ENCODE data around the gene ZEB1.

ZEB1 gene

DNA sequence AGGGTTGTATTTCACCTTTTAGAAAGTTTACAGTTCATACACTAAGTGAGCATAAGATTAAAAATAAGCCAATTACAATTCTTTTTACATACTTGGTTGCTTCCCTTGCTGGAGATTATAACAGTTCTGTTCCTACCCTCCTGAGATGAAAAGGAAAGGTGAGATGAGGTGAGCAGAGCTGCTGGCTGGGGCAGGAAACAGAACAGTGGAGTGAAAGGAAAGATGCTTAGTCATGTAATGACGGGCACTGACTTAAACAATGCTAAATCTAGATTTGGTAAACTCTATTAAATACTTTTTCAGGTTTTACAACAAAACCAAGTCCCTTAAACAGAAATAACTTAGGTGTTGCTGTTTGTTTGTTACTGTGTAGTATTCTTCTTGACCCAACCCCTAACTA, 19.9 kb upstream of the ZEB1 start:
- no peak overlapping the region for H3K27ac ChIP-seq (ENCODE audit: low read depth, low read length)
- H3K36me3 ChIP-seq (ENCODE audit: control insufficient read depth, insufficient read depth, low read length): no peaks in the 10 kb centered on the region
- H3K4me3 ChIP-seq (ENCODE audit: low read length): no peak overlapping the region
- no peaks in the 10 kb centered on the region for H3K4me1 ChIP-seq (ENCODE audit: control insufficient read depth, insufficient read depth, low read length)
- no peaks in the 10 kb centered on the region for H3K27me3 ChIP-seq (ENCODE audit: control insufficient read depth, insufficient read depth, low read length)
- no peak overlapping the region for H3K9ac ChIP-seq (ENCODE audit: low read length)

DNA sequence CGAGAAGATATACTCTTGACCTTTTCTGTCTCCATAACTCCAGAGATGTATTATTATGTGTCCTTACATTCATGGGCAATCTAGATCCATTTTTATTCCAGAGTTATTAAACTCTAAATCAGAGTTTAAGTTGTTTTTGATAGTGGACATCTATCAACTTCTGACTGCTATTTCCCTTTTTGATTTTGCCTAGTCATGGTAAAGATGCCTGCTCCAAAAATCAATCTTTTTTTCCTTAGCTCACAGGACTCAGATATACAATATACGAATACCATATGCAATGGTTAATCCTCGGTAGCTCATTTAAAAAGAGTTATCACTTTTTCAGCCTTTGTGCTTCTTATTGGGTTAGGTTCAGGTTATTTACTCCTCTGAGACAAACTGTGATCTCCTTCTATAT, 15.8 kb upstream of the ZEB1 start:
- Histone ChIP-seq H3K4me3 (ENCODE audit: low read length) (no peak overlapping the region), H3K9ac (ENCODE audit: low read length) (no peak overlapping the region), H3K27ac (ENCODE audit: low read depth, low read length) (no peak overlapping the region), H3K4me1 (ENCODE audit: control insufficient read depth, insufficient read depth, low read length) (no peaks in the 10 kb centered on the region), H3K27me3 (ENCODE audit: control insufficient read depth, insufficient read depth, low read length) (no peaks in the 10 kb centered on the region), H3K36me3 (ENCODE audit: control insufficient read depth, insufficient read depth, low read length) (no peaks in the 10 kb centered on the region)

DNA sequence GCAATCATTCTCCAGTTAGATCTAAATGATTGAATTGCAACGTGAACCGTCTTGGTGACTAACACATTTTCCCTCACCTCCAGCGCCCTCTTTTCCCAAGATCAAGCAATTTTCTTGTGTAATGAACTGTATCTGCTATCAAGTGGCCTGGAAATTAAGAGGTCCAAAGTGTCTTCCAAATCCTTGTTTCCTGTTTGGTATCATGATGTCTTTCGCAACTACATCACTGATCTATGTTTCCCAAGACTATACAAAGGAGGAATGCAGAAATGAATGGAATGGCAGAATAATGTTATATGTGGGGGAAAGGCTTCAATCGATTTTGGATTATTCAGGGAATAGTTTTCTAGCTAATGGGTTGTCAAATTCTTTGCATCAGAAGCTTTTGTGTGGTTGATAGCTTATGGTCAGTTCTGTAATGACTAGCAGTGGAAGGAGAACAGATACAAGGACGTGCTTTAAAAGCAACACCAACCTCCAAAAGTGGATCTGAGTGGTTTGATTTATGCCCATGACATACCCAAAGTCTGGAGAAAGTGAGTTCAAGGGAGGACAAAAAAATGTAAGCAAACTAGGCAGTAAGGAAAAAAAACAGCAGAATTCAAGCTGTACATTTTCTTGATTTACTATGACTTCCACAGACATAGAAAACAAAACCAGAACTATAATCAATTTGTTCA, 14.6 kb upstream of the ZEB1 start:
- Histone ChIP-seq H3K4me3 (ENCODE audit: low read length) (no peak overlapping the region), H3K4me1 (ENCODE audit: control insufficient read depth, insufficient read depth, low read length) (no peaks in the 10 kb centered on the region), H3K9ac (ENCODE audit: low read length) (no peak overlapping the region), H3K27ac (ENCODE audit: low read depth, low read length) (no peak overlapping the region), H3K27me3 (ENCODE audit: control insufficient read depth, insufficient read depth, low read length) (no peaks in the 10 kb centered on the region), H3K36me3 (ENCODE audit: control insufficient read depth, insufficient read depth, low read length) (no peaks in the 10 kb centered on the region)

DNA sequence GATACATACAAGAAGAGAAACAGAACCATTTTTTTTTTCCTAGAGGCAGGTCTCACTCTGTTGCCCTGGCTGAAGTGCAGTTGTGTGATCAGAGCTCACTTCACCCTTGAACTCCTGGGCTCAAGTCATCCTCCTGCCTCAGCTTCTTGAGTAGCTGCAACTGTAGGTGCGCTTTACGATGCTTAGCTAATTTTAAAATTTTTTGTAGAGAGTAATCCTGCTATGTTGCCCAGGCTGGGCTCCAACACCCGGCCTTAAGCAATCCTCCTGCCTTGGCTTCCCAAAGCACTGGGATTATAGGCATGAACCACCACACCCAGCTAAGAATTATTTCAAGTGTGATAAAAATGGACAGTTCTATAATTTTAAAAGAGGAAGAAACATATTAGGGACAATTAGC, 5.6 kb upstream of the ZEB1 start:
- Histone ChIP-seq H3K27me3 (ENCODE audit: control insufficient read depth, insufficient read depth, low read length) (no peaks in the 10 kb centered on the region), H3K4me3 (ENCODE audit: low read length) (no peak overlapping the region), H3K4me1 (ENCODE audit: control insufficient read depth, insufficient read depth, low read length) (no peaks in the 10 kb centered on the region), H3K27ac (ENCODE audit: low read depth, low read length) (no peak overlapping the region), H3K9ac (ENCODE audit: low read length) (no peak overlapping the region), H3K36me3 (ENCODE audit: control insufficient read depth, insufficient read depth, low read length) (no peaks in the 10 kb centered on the region)

DNA sequence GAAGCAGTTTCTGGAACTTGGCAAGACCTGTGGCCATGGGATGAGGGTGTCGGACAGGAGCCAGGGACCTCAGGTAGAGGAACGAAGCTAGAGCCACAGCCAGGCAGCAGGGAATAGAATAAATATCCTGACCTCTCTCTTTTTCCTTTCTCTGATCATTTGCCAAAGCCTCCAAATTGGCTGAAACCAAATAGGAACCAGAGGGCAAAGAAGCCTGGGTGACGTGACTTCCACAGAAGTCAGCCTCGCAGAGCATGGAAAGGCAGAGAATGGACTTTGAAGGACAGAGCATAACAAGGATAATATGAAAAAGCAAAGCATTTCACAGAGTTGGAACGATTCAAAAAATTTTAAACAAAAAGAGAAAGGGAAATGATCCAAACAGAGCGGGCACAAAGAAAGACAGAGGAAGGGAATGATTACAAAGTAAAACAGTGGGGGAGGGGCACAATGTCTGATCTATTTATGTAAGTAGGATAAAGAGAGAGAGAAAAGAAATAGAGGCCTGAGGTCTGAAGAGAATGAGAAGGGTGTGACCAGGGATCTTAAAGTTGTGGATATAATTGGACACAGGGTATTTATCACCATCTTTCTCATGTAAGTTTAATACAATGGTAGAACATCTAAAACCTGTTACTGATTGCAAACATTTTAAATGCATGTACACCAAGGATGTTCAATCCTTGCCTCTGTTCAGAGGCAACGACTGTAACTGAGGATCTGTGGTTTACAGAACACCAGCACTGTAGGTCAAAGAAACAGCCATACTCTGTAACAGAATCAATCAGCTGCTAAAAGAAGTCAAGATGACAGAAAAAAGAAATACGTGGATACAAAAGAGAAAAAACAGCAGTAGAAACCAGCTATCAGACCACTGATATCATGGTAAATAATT, 4.5 kb upstream of the ZEB1 start:
- Histone ChIP-seq H3K9ac (ENCODE audit: low read length) (no peak overlapping the region), H3K36me3 (ENCODE audit: control insufficient read depth, insufficient read depth, low read length) (no peaks in the 10 kb centered on the region), H3K27ac (ENCODE audit: low read depth, low read length) (no peak overlapping the region), H3K4me1 (ENCODE audit: control insufficient read depth, insufficient read depth, low read length) (no peaks in the 10 kb centered on the region), H3K27me3 (ENCODE audit: control insufficient read depth, insufficient read depth, low read length) (no peaks in the 10 kb centered on the region), H3K4me3 (ENCODE audit: low read length) (no peak overlapping the region)

DNA sequence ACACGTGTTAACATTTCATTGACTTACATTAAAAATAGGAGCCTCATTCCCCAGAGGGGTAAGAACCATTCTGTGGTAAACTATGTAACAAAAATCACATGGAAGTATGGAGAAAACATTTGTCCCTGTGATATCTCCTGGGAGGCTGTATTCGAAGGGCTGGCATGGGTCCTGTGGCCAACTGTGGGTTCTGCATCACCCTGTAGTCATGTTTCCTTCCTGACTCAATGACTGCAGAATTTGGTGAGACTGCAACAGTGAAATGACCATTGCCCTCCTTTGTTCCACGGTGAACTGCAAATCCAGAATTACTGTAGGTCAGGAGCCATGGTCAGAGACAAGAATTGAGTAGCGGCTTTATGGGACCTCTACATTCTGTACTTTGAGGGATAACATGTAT, 3.6 kb upstream of the ZEB1 start:
- Histone ChIP-seq H3K9ac (ENCODE audit: low read length) (no peak overlapping the region), H3K27ac (ENCODE audit: low read depth, low read length) (no peak overlapping the region), H3K36me3 (ENCODE audit: control insufficient read depth, insufficient read depth, low read length) (no peaks in the 10 kb centered on the region), H3K4me3 (ENCODE audit: low read length) (no peak overlapping the region), H3K4me1 (ENCODE audit: control insufficient read depth, insufficient read depth, low read length) (no peaks in the 10 kb centered on the region), H3K27me3 (ENCODE audit: control insufficient read depth, insufficient read depth, low read length) (no peaks in the 10 kb centered on the region)

DNA sequence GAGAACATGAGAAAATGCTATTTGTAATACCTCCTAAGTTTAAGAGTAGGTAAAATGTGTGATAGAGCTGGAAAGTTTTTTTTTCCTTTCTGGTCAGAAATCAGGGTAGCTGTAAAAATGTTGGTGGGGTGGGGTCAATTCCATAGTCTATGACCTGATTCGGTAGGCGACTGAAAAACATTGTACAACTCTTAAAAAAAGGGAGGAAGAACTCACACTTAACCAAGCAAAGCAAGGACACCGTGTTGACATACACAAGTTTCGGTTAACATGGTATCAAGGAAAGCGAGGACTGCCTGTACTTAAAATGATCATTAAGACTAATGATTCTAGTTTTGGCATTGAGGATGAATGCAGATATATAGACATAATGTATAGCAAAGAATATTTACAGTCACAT, 1.8 kb upstream of the ZEB1 start:
- Histone ChIP-seq H3K4me3 (ENCODE audit: low read length) (no peak overlapping the region), H3K27ac (ENCODE audit: low read depth, low read length) (no peak overlapping the region), H3K36me3 (ENCODE audit: control insufficient read depth, insufficient read depth, low read length) (no peaks in the 10 kb centered on the region), H3K4me1 (ENCODE audit: control insufficient read depth, insufficient read depth, low read length) (peaks cover 4% of the 10 kb centered on the region), H3K27me3 (ENCODE audit: control insufficient read depth, insufficient read depth, low read length) (no peaks in the 10 kb centered on the region), H3K9ac (ENCODE audit: low read length) (no peak overlapping the region)

DNA sequence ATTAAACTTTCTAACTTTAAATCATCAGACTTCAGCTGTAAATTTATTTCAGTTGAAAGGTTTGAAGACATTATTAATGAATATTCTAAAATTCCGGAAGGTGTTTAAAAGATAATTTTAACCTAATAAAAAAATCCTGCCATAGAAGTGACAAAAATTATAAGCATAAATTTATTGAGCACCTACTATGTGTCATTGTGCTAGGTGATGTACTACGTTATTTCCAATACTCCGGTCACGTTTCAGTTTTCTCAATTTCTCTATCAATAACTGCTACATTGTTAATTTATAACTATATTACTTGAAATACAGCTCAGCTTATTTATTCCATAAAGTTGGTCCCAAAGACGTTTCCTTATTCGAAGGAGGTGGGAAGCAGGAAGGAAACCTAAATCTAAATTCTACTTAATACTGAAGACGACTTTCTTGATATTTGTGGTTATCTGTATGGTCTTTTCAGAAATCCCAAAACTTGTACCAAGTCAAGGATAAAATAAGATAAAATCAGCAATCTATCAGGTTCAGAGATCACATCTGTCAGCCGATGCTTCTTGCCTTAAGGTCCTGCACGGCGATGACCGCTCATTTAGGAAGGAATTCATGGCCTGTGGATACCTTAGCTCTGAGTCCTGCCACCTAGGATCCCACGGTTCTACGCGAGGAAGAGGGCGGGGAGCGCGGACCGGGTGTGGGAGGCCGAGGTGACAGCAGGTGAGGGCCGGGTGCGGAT, 1.2 kb upstream of the ZEB1 start:
- Histone ChIP-seq H3K4me3 (ENCODE audit: low read length) (peak overlapping the region; percentile 88), H3K9ac (ENCODE audit: low read length) (no peak overlapping the region), H3K4me1 (ENCODE audit: control insufficient read depth, insufficient read depth, low read length) (peaks cover 9% of the 10 kb centered on the region), H3K27ac (ENCODE audit: low read depth, low read length) (peak overlapping the region; percentile 96), H3K27me3 (ENCODE audit: control insufficient read depth, insufficient read depth, low read length) (no peaks in the 10 kb centered on the region), H3K36me3 (ENCODE audit: control insufficient read depth, insufficient read depth, low read length) (no peaks in the 10 kb centered on the region)

DNA sequence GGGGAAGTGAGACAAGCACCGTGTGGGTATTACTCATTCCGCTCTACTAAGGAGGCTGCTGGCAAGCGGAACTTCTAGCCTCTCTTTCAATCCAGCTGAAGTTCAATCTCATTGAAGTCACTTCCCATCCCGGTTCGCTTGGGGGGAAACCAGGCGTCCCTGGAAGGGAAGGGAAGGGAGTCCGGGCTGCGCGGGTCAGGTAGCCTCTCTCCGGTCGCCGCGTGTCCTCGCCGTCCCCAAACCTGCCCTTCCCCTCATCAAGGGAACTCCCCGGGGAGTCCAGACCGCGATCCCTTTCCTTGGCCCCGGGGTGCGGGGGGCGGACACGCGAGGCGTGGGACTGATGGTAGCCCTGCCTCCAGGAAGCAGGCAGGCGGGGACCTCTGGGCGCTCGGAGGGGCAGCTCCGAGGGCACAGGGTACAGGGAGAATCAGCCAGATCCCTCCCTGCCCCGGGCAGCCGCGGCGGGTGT, 598 bp upstream of the ZEB1 start:
- peak overlapping the region; percentile 88 for H3K4me3 ChIP-seq (ENCODE audit: low read length)
- H3K27me3 ChIP-seq (ENCODE audit: control insufficient read depth, insufficient read depth, low read length): no peaks in the 10 kb centered on the region
- H3K27ac ChIP-seq (ENCODE audit: low read depth, low read length): peak overlapping the region; percentile 96
- H3K9ac ChIP-seq (ENCODE audit: low read length): peak overlapping the region; percentile 43
- no peaks in the 10 kb centered on the region for H3K36me3 ChIP-seq (ENCODE audit: control insufficient read depth, insufficient read depth, low read length)
- H3K4me1 ChIP-seq (ENCODE audit: control insufficient read depth, insufficient read depth, low read length): peaks cover 9% of the 10 kb centered on the region

DNA sequence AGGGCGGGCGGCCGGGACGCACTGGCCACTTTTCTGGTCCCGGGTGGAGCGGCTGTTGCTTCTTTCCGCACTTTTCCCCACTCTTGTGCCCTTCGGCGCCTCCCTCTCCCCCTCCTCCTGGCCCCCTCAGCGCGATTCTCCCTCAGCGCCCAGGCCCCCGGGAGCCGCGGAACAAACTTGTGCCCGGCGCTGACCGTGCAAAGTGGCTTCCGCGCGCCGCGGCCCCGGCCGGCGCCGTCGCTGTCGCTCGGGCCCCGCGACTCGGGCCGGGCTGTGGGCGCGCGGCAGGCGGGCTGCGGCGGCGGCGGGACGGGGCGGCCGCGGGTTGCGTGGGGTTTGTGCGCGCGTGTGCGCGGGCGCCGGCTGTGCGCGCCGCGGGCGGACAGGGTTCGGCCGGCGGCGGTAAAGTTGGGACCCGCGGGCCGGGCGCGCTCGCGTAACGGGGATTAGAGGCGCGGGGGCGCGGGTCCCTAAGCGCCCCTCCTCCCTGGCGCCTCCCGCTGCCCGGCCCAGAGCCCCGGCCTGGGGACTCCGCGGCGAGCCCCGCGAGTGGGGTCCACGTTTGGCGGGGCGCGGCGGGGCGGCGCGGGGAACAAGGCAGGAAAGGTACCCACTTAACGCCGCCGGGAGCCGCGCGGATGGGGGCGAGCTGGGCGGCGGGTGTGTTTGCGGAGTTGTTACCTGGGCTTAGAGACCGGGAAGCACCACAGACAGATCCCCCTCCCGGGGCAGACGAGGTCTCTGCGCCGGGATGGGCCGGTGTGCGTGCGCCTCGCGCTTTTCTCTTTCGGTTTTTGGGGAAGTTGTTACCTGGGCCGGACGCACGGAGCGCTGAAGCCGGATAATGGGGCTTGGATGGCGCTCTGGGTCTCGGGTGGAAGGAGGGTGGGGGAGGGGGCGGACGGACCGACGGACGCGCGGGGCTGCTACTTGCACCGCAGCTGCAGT, 860 bp downstream of the ZEB1 start:
- no peaks in the 10 kb centered on the region for H3K36me3 ChIP-seq (ENCODE audit: control insufficient read depth, insufficient read depth, low read length)
- H3K9ac ChIP-seq (ENCODE audit: low read length): peak overlapping the region; percentile 82
- peak overlapping the region; percentile 96 for H3K27ac ChIP-seq (ENCODE audit: low read depth, low read length)
- no peaks in the 10 kb centered on the region for H3K27me3 ChIP-seq (ENCODE audit: control insufficient read depth, insufficient read depth, low read length)
- peaks cover 12% of the 10 kb centered on the region for H3K4me1 ChIP-seq (ENCODE audit: control insufficient read depth, insufficient read depth, low read length)
- peak overlapping the region; percentile 88 for H3K4me3 ChIP-seq (ENCODE audit: low read length)

DNA sequence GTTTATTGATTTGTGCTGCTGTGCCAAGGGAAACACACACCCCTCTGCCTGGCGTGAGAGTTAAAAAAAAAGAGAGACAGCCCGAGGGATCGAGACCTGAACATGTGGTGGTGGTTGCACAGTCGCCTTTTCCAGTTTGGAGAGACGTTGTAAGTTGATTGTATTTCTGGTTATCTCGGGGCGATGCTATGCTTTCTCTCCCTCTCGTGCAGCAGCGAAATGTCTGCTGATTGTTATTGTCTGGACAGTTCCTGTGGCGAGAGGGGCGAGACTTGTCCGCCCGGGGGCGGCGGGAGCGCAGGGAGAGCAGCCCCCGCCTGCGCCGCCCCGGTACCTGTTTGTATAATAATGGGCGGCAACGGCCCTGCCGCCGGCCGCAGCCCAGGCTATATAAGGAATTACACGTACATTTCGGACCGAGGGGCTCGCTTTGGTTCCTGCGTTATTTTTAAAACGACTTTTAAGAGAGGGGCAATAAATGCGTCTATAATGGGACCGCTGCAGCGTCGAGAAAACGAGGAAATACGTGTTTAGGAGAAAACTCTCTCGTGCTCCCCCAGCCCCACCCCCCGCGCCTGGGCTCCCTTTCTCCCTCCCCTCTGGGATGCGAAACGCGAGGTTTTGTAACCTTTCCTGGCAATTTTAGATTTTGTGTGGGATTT, 1.7 kb downstream of the ZEB1 start:
- peak overlapping the region; percentile 88 for H3K4me3 ChIP-seq (ENCODE audit: low read length)
- peak overlapping the region; percentile 96 for H3K27ac ChIP-seq (ENCODE audit: low read depth, low read length)
- no peaks in the 10 kb centered on the region for H3K27me3 ChIP-seq (ENCODE audit: control insufficient read depth, insufficient read depth, low read length)
- peak overlapping the region; percentile 82 for H3K9ac ChIP-seq (ENCODE audit: low read length)
- H3K36me3 ChIP-seq (ENCODE audit: control insufficient read depth, insufficient read depth, low read length): no peaks in the 10 kb centered on the region
- H3K4me1 ChIP-seq (ENCODE audit: control insufficient read depth, insufficient read depth, low read length): peaks cover 12% of the 10 kb centered on the region

Measured in rectal smooth muscle tissue (tissue), 1 donor.